Limb (tissue), 2 donors: ENCODE measurements around the gene TMEM87A.

ENCODE experiments used
- DNase-seq, 2 donors: peaks; one replicate each; pipeline ENCODE4 v3.0.0-alpha.2; 2016; ENCODE audit errors: extremely low spot score in 2 of 2

TMEM87A gene

DNA sequence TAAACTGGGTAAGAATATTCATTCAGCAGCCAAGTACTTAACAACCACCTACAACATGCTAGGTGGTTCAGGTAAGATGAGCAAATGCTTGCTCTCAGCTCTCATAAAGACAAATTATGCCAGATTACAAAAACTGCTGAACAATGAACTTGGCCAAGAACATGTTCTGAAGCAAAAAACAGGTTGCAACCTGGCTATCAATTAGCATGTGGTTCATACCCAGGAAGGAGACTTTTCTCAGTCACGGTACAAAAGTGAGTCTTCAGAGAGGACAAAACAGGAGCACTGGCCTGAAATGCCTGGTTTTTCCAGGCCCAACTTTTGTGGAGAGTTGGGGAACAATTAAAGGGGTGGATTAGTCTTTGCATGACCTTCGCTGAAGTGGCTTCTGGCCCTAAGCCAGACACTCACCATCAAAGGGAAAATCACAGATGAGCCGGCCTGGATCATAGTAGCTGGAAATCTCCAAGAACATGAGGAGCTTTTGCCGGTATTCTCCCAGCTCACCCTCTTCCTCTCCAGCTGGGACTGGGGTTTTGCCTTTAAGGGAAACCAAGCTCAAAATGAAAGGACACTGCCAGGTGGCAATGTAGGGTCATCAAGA, 109.2 kb downstream of the TMEM87A start:
- no peak for DNase-seq

DNA sequence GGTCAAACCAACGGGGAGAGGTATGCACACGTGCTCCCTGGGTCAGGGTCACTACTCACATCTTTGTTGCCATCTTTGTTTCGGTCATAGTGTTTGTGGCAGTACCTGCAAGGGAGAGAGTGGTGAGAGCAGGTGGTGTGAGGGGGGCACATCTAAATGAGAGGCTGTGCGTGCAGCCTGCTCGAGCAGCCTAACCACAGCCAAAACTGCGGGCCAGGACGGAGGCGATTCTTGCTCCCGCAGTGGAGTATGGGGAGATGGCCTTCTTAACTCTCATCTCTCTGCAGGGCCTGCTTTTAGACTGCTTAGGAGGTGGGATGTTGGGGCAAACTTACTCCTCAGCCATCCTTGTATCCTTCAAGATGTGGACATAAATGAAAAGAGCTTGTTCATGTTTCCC, 109.9 kb downstream of the TMEM87A start:
- no peak for DNase-seq
